GM18861 (cell line): ENCODE measurements around the gene ITGA1.
"Not testable (repeated sequence)": the region's sequence is repeated elsewhere in the genome, so short reads cannot be mapped to it uniquely, and the experiment has no call there.

Experiments used
- ATAC-seq: cut with Tn5 transposase; IDR thresholded peaks from one replicate; pipeline ENCODE4 v1.9.1; 2021; ENCODE audit not compliant: unreplicated experiment

Gene ITGA1

DNA sequence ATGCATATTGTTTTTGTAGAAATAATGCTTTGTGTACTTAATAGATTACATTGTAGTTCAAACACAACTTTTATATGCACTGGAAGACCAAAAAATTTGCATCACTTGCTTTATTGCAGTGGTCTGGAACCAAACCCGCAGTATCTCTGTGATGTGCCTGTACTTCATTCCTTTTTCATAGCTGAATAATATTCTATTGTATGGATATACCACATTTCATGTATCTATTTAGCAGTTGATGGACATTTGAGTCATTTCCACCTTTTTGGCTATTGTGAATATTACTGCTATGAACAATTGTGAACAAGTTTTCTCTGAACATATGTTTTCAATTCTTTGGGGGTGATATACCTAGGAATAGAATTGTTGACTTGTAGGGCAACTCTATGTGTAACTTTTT lies 40.1 kb downstream of the ITGA1 start:
- ATAC-seq: no peak

DNA sequence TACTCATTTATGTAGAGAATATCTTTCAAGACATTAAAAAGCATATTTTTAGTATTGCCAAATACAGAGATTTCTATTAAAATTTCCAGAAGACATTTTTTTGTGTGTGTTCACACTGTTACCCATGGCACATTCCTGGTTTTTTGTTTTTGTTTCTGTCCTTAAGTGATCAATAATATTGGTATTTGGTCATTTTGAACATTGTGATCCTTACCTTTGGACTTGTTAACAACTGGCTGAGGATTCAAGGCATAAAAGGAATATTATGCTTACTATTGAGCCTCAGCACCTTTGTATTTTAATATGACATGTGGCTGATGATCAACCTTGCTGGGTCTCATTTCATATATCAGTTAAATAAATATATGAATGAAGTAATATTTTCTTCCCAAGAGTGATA lies 41.9 kb downstream of the ITGA1 start:
- ATAC-seq: no peak

DNA sequence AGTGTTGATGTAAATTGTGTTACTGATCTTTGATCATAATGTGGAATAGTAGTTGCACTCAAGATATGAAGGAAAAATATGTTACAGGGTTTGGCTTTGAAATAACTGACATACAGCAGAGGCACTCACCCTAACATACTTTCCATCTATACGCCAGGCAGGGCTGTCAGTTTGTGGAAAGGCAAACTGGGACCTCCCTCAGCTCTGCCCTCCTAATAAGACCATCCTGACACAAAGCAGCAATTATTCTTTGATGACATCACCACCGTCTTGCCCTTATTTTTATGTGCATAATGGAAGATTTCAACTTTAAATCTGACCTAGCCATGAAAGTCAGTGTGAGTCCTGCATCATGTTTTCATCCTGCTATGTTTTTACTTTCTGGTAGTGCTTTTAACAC lies 42.9 kb downstream of the ITGA1 start:
- no peak for ATAC-seq

DNA sequence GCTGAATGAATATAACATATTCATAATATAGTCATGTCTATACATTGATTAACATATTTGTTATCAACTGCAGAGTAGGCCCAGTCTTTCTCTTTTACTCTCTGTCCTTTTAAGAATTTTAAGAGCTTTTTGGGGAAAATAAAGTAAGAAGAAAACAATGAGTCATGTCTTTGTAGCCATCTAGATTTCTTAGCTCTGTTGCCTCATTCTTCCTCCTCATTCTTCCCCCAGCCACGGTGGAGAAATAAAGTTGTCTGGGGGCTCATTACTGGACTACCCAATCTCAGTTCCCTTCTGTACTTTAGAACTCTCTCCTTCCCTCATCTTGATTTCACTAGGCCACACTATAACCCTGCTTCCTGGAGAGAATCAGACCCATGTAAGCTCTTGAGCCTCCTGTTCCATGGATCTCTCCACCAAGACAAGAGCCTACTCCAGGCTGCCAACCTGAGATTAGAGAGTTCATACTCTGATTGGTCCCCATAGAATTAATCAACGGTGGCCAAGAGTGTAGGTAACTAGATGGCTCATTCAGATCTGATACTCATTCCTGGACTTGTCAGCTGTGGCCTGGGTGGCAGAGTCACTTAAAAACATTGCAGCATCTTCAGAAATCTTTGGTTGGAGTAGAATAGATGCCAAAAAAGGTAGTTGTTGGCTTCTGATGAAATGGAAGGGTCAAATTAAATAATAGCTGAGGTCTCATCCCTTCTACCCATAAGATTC lies 44.2 kb downstream of the ITGA1 start:
- ATAC-seq: no peak

DNA sequence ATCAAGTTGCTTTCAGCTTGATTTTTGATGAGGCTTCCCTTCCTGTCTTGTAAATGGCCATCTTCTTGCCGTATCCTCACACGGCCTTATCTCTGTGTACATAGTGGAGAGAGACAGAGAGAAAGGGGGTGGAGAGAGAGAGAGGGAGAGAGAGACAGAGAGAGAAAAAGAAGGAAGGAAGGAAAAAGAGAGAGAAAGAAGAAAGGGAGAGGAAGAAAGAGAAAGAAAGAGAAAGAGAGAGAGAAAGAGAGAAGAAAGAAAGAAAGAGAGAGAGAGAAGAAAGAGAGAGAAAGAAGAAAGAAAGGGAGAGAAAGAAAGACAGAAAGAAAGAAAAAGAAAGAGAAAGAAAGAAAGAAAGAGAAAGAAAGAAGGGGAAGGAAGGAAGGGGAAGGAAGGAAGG lies 46.6 kb downstream of the ITGA1 start:
- no peak for ATAC-seq

DNA sequence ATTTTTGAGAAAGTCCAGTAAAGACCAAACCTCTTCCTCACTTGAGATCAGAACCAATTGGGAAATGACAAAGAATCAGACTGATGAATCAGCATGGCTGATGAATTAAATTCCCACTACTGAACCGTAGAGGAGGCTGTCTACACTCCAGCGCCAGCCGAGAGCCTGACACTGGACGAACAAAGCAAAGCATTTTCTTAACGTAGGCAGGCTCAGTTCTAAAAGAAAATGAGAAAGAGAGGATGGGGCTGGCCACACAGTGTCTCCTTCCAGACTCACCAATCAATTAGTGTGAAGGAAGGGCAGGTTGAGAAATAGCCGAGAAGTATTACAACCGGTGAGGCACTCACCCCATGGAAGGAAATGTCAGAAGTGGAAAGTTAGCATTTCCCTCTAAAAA lies 49.4 kb downstream of the ITGA1 start:
- ATAC-seq: no peak

DNA sequence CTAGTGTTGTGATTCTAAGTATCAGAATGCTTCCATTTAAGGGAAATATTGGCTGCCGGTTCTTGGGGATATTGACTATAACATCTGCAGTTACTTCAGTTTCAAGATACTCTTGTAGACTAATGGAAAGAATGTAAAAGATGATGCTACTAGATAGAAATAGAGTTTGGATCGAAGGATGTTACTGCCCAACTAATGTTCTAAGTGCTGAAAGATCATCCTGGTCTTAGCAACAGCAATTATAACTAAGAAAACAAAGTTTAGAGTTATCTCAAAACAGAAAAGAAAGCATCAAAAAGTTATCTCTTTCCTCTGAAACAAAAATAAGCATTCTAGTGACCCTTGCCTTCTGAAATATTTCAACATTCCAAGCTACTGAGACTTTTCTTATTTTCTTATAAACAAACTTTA lies 49.9 kb downstream of the ITGA1 start:
- no peak for ATAC-seq

DNA sequence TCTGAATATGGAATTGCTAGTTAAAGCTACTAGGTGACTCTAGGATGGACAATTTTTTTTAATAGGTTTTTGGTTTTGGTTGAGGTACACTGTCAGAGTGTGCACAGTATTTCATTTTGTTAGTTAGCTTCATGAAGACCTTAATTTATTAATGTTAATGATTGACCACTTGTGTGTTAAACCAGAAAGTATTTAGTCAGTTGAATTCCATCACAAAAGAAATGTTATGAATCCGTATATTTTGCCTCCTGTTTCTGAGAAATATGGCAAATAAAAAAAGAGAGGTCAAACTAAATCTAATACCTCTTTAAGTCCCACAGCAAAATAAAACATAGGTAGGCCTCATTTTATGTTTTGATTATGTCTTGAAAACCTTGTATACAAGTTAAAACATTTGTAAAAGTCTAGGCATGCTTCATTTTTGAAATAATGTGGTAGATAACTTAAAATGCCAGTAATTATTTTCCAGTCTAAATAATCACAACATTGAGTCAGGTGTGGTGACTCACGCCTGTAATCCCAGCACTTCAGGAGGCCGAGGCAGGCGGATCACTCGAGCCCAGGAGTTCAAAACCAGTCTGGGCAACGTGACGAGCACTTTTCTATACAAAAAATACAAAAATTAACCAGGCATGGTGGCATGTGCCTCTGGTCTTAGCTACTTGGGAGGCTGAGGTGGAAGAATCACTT lies 50.8 kb downstream of the ITGA1 start:
- ATAC-seq: no peak

DNA sequence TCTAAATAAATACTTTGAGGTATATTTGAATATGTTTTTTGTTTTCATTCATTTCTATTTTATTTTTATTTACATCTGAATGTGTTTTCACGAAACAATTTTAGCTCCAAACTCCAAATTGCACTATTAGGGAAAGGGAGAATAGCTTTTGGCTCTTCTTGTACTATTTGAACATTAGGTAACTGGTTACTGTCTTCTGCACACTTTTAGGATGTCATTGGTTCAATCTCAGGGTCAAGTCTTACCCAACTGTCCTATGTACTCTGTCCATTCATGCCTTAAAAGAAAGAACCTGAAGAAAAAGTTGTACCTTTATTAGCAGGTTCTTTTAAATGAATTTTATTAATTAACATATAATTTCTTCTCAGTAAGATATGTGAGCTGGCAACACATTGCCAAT lies 51.6 kb downstream of the ITGA1 start:
- ATAC-seq: no peak

DNA sequence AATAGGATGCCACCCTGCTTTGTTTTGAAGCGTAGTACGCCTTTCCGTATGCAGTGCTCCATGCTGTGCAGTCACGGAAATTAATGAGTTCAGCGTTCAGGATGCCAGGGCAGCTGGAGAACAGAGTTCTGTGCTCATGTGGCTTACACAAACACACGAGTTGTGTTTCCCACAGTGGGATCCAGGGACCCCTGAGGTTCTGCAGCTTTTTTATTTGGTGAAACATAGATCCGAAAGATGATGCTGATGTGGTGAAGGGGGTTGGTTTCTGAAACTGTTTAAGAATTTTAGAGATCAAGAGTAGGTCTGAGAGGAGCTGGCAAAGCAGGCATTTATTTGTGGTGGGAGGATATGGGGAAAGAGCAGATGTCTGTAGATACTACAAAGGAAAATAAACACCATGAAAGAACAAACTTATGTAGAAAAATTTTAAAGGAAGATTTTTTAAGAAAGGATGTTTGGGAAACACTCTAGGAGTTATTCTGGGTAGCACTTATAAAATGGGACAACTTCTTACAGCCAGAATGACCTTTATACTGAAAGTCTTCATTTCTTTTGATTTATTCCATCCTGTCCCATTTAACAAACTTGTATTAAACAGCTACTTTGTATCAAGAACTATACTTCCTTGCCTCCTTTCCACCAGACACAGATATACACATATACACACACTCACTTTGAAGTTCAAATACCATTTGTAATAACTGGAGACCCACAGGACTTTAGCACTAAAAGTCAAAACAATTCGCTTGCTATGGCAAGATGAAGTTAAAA lies 52.7 kb downstream of the ITGA1 start:
- no peak for ATAC-seq

DNA sequence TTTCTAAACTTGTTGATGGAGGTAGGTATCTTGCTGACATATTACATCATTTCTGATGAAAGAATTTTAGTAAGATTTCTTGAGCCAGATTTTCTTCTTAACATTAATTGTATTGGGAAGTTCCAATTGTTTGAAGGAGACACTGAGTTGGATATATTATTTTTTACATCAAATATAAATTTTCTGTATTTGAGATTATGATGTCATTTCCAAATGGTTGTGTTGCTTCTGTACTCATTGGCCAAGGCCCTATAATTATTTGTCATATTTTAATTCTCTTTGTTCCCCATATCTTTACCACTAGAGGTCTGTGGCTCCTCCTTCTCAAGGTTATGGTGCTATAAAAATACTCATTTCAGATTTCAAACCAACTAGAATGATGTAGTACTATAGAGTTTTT lies 53.4 kb downstream of the ITGA1 start:
- ATAC-seq: no peak

DNA sequence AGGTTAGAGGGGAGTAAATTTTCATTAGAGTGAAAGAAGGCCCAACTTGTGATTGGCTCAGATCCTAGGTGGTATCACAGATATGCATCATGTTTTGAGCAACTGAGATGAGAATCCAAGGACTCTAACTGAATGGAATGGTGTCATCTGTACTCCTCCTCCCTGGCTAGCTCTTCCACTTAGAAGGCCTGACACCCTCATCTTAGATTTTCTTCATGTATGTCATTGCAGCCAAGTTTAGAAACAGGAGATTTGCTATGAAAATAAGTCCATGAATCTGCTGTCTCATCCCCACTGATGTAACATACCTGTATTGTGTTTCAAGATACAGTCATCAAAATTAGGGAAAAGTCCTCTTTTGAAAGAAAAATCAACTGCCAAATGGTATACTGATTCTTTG lies 54.4 kb downstream of the ITGA1 start:
- no peak for ATAC-seq

DNA sequence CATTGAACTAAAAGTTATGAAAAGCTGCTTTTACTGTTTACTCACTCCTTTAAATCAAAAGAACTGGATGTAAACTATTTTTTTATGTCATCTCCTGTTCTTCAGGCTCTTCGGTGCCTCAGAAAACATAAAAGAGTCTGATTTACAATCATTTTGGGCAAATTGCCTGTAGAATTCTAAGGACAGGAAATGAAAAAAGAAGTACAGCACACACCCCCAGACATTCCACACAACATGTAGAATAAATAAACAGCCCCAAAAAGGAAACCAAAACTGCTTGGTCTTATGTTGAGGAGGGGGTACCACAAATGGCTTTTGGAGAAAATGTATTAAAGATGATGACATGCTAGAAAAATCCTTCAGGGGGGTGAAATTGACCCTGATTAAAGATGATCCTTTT lies 57.2 kb downstream of the ITGA1 start:
- ATAC-seq: no peak

DNA sequence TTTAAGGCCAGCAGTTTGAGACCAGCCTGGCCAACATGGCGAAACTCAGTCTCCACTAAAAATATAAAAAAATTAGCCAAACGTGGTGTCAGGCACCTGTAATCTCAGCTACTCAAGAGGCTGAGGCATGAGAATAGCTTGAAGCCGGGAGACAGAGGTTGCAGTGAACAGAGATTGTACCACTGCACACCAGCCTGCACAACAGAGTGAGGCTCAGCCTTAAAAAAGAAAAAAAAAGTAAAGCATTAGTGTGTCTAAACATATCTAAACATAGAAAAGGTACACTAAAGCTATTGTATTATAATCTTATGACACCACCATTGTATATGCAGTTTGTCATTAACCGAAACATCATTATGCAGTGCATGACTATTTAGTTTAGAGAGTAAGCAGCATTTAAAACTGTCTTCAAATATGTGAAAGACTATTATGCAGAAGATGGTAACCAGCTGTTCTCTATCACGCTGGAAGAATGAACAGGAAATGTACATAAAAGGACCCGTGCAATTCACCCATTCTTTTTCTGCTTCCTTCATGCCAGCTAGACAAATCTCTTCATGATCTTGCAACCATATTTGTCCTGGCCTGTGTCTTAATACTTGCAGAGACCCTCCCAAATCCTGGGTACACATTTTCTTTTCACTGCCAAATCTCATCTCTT lies 58.6 kb downstream of the ITGA1 start:
- no peak for ATAC-seq

DNA sequence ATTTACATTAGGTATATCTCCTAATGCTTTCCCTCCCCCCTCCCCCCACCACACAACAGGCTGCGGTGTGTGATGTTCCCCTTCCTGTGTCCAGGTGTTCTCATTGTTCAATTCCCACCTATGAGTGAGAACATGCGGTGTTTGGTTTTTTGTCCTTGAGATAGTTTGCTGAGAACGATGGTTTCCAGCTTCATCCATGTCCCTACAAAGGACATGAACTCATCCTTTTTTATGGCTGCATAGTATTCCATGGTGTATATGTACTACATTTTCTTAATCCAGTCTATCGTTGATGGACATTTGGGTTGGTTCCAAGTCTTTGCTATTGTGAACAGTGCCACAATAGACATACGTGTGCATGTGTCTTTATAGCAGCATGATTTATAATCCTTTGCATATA lies 61.0 kb downstream of the ITGA1 start:
- ATAC-seq: not testable (repeated sequence)

DNA sequence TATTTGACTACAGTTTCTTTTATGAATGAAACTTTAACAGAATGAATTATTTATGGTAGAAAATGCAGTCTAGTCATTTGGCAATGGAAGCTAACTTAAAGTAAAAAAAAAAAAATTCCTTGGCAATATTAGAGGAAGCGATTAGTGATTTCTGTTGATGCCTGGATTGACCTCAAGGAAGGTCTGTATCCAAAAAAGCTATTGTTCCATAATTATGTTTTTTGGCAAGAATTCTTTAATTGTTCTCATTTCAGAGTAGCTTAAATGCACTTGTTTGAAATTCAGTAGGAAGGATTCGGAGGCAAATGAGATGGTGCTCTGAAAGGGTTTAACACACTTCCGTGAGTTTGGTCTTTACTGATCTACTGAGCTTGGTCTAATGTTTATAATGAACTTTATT lies 61.8 kb downstream of the ITGA1 start:
- ATAC-seq: no peak

DNA sequence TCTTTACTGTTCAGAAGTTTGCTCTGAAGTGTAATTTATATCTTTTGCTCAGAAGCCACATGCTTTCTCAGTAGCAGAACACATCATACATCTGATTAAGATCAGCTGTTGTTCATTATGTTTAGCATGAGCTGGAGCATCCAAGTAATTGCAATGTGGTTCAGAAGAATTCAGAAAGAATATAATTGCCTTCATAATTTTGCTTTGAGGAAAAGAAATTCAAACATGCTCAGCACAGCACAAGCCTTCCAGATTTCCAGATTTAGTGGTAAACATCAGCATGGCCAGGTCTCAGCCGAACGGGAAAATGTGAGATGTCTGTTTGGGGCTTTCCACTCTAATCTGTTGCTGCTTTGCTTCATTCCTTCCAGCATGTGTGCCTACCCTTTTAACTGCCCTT lies 65.9 kb downstream of the ITGA1 start:
- no peak for ATAC-seq

DNA sequence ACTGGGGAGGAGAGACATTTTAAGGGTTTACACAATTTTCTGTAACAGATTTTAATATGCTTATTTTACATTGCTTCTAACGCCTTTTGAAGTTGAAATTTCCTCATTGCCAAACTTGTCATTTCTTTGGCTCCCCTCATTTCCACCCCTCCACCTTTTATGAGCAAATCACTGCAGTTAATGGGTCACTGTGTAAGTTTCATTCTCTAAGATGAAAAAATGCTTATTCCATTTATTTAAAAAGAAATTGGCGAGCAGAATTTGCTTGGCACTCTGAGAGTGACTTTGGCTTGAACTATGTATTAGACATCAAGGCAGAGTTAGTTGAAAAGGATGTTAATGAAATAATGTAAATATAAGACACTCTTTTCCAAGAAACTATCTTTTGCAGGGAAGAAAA lies 66.6 kb downstream of the ITGA1 start:
- no peak for ATAC-seq

DNA sequence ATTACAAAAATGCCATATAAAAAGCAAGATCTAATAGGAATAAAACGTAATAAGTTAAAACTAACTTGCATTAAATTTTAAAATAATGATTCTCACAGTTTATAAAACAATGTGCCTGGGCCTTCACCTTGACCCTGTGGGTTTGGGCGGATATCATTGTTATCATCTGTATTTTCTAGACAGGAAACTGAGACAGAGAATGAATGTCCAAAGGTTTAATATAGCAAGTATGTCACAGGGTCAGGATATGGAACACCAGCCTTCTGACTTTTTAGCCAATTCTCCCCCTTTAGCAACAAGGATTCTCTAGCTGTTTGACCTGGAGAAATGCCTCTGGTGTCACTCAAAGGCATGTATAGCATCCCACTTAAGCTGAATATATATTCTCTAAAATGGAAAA lies 67.2 kb downstream of the ITGA1 start:
- no peak for ATAC-seq

DNA sequence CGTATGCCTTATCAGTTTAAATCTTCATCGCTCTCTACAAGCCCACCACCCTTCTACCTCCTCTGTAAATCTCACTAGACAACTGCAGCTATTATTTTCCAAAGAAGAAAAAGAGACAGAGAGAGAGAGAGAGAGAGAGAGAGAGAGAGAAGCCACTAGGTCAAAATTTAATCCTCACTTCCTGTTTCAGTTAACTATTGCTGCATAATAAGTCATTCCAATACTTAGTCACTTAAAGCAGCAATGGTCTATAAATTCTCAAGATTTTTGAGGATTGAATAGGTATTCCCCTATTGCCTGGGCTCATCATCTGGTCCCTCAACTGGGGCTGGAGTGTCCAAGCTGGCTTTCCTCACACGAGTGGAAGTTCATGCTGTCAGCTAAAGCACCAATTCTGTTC lies 68.8 kb downstream of the ITGA1 start:
- ATAC-seq: peak; percentile 96

DNA sequence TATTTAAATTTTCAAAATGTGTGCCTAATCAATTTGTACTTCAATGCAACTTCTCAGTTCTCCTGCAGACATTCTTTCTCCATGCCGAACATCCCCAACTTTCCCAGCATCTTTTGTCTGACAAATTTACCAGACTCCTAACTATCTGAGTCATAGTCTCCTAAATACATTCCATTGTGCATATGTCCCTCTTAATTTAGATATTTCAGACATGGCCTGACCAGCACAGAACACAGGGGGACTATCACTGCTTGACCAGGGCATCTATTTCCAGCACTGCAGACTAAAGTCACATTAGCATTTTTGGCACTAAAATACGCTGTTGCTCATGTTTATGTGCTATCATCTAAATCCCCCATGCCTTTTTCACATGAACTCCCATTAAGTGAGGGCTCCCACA lies 71.9 kb downstream of the ITGA1 start:
- ATAC-seq: no peak

DNA sequence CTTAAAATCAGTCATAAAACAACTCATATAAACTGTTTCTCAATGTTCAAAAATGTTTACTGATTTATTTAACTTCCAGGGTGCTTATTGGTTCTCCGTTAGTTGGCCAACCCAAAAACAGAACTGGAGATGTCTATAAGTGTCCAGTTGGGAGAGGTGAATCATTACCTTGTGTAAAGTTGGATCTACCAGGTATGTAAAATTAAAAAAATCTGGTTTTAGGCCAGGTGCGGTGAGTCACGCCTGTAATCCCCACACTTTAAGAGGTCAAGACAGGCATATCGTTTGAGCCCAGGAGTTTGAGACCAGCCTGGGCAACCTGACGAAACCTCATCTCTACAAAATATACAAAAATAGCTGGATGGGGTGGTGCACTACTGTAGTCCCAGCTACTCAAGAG lies 73.7 kb downstream of the ITGA1 start:
- no peak for ATAC-seq
